HT-29 (cell line): ENCODE measurements around the gene HEYL. TPM values are rescaled to one million over a fixed set of nuclear protein-coding genes. Genes with fewer than 3 reads are reported as not detected.

Source experiments
- DNase-seq: peaks from one replicate; pipeline ENCODE4 v3.0.0-alpha.2; 2015; ENCODE audit warnings: low spot score
- total RNA-seq: library from RNA; depleted of rRNA; stranded (reverse); fragments of >200 nt; shearing (Covaris generic); gene quantifications from 2 replicates; pipeline ENCODE4 v1.2.3, GENCODE V29; 2014

Gene HEYL
- total RNA-seq, 1 experiment from 2014 or later, result 0.05 TPM

- DNase-seq, result no peak
Observed at GRCh38 chr1:39666772-39667171, 27.3 kb upstream of the HEYL start.

- DNase-seq, result no peak
Observed at GRCh38 chr1:39663559-39663958, 24.1 kb upstream of the HEYL start.

GRCh38 chr1:39662861-39663260, 23.4 kb upstream of the HEYL start:
- DNase-seq, result no peak

DNA sequence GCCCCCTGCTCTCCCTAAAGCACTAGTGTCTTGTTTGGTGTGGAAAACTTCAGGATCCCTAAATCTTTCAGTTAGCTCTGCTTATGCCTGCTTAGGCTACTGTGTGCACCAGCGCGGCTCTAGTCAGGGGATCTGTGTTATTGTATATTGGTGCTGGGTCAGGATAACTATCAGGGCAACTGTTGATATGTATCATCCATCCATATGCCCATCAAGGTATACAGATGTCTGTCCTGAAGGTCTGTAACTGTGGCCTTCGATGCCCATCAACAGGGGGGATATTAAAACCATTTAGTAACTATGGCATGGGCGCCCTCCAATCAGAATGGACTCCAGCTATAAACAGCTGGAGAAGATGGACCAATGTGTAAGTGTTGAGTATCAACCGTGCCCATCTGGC, 20.1 kb upstream of the HEYL start:
- DNase-seq, result no peak

- DNase-seq, result no peak
Observed at GRCh38 chr1:39659110-39659509, 19.7 kb upstream of the HEYL start.

GRCh38 chr1:39657923-39658485, 18.6 kb upstream of the HEYL start:
- DNase-seq, result peak; percentile 73

- no peak for DNase-seq
Observed at GRCh38 chr1:39657402-39657801, 18.0 kb upstream of the HEYL start.

GRCh38 chr1:39656391-39656790, 16.9 kb upstream of the HEYL start:
- no peak for DNase-seq

DNA sequence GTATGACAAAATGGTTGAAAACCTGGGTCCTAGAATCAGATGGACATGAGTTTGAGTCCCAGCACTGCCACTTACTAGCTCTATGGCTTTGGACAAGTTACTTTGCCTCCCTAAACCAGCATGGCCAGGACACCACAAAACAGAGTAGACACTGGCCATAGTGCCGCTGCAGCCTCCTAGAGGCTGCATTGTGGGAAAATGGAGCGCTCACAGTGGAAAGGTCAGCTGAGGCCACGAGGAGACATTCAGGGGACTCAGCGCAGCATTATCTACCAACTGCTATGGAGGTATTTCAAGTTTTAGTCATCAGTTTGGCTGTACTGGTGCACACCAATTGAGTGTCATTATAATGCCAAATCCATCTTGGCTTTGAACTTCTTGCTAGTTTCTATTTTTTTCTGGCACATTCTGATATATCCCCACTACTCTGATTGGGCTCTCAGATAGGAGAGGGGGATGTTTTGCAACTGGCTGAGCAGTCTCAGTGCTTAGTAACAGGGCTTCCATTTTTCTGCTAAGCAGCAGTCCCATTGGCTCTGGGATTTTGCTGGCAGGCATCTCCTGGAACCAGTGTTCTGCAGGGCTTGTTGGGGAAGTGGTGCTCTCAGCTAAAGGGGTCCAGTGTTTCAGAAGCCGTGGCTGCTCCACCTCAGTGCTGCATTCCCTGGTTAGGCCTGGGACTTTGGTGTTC, 16.3 kb upstream of the HEYL start:
- DNase-seq, result no peak

GRCh38 chr1:39654291-39654690, 14.8 kb upstream of the HEYL start:
- DNase-seq, result no peak

- DNase-seq, result peak; percentile 72
Observed at GRCh38 chr1:39653546-39654031, 14.1 kb upstream of the HEYL start.

DNA sequence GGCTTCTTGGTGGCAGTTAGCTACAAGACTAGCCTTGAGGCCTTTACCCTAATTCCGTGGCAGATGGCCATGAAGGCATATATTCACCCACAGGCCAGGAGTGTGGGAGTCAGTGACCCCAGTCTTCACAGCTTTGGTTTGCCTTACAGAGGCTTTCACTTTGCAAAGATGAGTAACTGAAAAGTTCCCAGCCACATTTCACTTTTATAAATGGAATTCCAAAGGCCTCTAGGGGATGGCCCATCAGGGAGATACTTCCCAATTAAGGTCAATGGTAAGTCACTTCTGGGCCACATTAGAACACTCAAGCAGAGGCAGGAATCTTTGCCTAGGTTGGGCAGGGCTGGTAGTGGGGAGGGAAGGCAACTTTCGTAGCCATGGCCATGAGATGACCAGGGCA, 13.1 kb upstream of the HEYL start:
- no peak for DNase-seq

GRCh38 chr1:39652105-39652504, 12.7 kb upstream of the HEYL start:
- DNase-seq, result no peak

DNA sequence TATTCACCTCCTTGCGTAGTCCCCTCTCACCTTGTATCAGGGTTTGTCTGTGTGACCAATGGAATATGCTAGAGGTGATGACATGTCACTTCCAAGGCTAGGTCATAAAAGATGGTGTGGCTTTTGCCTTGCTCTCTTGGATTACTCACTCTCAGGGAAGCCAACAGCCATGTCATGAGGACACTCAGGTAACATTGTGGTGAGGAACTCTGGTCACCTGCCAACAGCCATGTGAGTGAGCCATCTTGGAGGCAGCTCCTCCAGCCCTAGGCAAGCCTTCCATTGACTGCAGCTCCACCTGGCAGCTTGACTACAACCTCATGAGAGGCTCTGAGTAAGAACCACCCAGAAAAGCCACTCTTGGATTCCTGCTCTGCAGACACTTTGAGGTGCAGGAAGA, 11.0 kb upstream of the HEYL start:
- no peak for DNase-seq

- no peak for DNase-seq
Observed at GRCh38 chr1:39649636-39650185, 10.3 kb upstream of the HEYL start.

GRCh38 chr1:39648496-39648895, 9.1 kb upstream of the HEYL start:
- DNase-seq, result no peak

DNA sequence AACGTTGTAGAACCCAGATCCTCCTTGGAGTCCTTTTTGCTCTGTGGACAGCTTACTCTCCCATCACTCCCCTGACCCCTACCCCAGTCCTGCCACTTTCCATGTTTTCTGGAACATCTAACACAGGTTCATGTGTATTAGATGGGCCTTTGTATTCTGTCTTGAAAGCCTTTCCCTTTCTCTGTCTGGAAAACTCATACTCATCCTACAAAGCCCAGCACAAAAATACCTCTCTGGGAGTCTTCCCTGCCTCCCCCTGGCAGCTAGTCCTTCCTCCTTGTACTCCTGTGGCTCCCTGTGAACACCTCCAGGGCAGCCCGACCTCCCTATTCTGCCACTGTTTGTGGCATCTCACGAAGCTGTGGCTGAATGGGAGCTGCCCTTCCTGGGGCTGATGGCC, 7.8 kb upstream of the HEYL start:
- no peak for DNase-seq

DNA sequence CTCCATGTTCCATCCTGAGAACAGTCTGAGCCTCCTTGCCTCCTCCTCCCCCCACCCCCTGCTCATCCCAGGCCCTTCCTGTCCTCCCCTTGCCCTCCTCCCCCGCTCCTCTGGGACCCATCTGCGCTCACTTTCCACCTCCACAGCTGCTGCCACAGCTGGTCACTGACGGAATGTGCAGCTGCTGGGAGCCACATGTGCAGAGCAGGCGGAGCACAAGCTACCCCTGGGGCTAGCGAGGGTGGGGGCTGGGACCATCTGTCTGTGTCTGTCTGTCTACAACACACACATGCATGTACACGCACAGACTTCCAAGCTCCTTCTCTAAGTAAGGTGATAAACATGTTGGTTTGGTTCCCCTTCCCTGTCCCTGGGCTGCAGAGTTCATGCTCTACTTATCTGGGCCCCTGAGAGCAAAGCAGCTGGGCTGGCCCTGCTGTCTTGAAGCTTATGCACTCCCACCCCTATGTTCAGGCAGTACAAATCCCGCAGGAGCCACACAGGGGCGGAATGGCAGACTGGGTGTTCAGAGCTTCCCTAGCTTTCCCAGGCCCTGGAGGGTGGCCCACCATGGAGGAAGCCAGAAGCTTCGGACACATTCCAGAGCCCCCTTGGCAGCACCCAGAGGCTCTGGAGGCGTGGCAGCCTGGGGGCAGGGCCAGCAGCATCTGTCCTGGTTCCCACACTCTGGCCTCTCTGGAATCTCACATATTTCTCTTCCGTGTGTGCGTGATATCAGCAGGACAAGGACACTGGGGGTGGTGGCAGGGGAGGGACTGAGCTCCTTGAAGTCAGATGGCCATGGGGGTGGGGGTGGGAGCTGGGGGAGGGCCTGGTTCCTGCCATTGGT, 7.0 kb upstream of the HEYL start:
- no peak for DNase-seq

DNA sequence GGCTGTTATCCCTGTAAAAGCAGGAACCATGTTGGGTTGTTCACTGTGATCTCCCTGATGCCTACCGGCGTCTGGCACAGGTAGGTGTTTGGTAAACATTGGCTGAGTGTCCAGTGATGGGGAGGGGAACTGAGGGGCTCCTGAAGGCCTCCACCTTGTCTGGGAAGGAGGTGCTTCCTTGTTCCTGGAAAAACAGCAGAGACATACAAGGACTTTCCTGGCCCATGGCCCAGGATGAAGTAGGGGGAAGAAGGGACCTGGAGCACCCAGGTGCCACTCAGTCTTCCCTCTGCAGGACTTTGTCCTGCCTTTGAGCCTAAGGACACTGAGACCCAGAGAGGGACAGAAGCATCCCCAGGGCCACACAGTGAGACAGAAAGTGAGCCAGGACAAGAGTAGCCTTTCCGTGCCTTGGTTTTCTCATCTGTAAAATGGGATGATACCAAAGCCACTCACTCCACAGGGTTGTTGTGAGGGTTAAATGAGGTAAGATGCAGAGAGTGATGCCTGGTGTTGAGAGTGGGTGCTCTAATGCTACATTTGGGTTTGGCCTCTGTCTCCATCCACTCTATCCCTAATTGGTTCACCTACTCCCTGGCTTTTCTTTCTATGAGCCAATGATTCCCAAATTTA, 6.1 kb upstream of the HEYL start:
- no peak for DNase-seq

DNA sequence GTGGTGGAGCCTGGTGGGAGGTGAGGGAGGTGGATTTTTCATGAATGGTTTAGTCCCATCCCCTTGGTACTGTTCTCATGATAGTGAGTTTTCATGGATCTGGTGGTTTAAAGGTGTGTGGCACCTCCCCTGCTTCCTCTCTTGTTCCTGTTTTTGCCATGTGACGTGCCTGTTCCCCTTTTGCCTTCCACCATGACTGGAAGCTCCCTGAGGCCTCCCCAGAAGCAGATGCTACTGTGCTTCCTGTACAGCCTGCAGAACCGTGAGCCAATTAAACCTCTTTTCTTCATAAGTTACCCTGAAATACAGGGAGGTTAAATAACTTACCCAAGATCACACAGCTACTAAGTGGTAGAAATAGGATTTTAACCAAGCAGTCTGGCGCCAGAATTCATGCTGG, 4.3 kb upstream of the HEYL start:
- no peak for DNase-seq

DNA sequence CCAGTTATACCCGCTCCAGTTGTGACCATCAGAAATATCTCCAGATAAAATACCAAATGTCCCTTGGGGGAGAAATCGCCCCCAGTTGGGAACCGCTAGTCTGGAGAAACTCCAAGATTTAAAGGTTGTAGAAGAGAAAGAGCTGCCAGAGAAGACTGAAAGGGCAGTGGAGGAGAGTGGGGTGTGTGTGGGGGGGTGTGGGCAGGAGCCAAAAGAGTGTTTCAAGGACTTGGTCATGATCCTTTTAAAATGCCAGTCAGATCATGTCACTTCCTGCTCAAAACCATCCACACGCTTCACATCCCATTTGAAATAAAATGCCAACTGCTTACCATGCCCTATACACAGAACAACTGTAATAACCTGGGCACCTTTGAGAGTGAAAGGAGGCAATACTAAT, 3.4 kb upstream of the HEYL start:
- no peak for DNase-seq

- no peak for DNase-seq
Observed at GRCh38 chr1:39640861-39641260, 1.4 kb upstream of the HEYL start.
